K562 (cell line): ENCODE measurements around the gene SH3GL3.

Experiments used
- ARNT ChIP-seq, 2 experiments: fragments of 450-650 bp; IDR thresholded peaks; 2 replicates each; pipeline ENCODE4 v1.6.1; 2016; ENCODE audit warnings: mild to moderate bottlenecking in 1 of 2
- BCOR ChIP-seq: fragments of 450-650 bp; IDR thresholded peaks from 2 replicates; pipeline ENCODE4 v1.6.1; 2016
- CEBPB ChIP-seq: fragments of 450-650 bp; IDR thresholded peaks from 2 replicates; pipeline ENCODE4 v1.6.1; 2016; ENCODE audit warnings: missing genetic modification characterization, missing compliant biosample characterization
- IRF2 ChIP-seq: sonication (generic); formaldehyde crosslinking; IDR thresholded peaks from 2 replicates; pipeline ENCODE4 v1.8.1; 2022; ENCODE audit warnings: mild to moderate bottlenecking, missing genetic modification reagents
- KLF10 ChIP-seq: fragments of 250-450 bp; sonication (Bioruptor Pico); IDR thresholded peaks from 2 replicates; pipeline ENCODE4 v1.6.1; 2021; ENCODE audit warnings: matching md5 sums
- SP2 ChIP-seq: IDR thresholded peaks from 2 replicates; pipeline ENCODE4 v1.6.1; 2011; ENCODE audit warnings: mild to moderate bottlenecking, low read depth, low read length, moderate library complexity; ENCODE audit not compliant: poor library complexity, severe bottlenecking; ENCODE audit errors: extremely low read depth
- SREBF1 ChIP-seq: fragments of 150-350 bp; IDR thresholded peaks from 2 replicates; pipeline ENCODE4 v1.6.1; 2014; ENCODE audit warnings: antibody characterized with exemption, low read depth, low read length, borderline replicate concordance
- TOE1 ChIP-seq, 2 experiments: fragments of 450-650 bp in 1 of 2; sonication (generic) in 1 of 2; formaldehyde crosslinking in 1 of 2; IDR thresholded peaks; 2 replicates each; pipeline versions ENCODE4 v1.7.1 to v1.8.0; 2016 to 2022; ENCODE audit warnings: borderline replicate concordance in 2 of 2, mild to moderate bottlenecking in 2 of 2, antibody characterized with exemption in 1 of 2, inconsistent platforms in 1 of 2, low read depth in 1 of 2, missing genetic modification reagents in 1 of 2, moderate library complexity in 1 of 2
- ZNF274 ChIP-seq: IDR thresholded peaks from 2 replicates; pipeline ENCODE4 v1.6.1; 2011; ENCODE audit warnings: low read depth, mild to moderate bottlenecking, low read length, moderate library complexity, borderline replicate concordance
- TF ChIP-seq, protein P1 (sequence below), 2 experiments: fragments of 450-650 bp; conservative IDR thresholded peaks; 2 replicates each; pipeline ENCODE4 v1.6.1; 2017; ENCODE audit warnings: mild to moderate bottlenecking in 2 of 2, moderate library complexity in 2 of 2
- TF ChIP-seq, protein P2 (sequence below): sonication (generic); formaldehyde crosslinking; IDR thresholded peaks from 2 replicates; pipeline ENCODE4 v1.9.0; 2022; ENCODE audit warnings: mild to moderate bottlenecking, missing genetic modification reagents
- TF ChIP-seq, protein P3 (sequence below), 3 experiments: IDR thresholded peaks in 2 of 3; conservative IDR thresholded peaks in 1 of 3; 2 replicates each; pipeline ENCODE4 v1.5.1; 2011 to 2012; ENCODE audit warnings: low read length in 3 of 3, mild to moderate bottlenecking in 3 of 3, control low read depth in 2 of 3, improper control_type of control experiment in 1 of 3, inconsistent platforms in 1 of 3, low read depth in 1 of 3, mixed read lengths in 1 of 3, moderate library complexity in 1 of 3; ENCODE audit not compliant: insufficient read depth in 2 of 3

DNA sequence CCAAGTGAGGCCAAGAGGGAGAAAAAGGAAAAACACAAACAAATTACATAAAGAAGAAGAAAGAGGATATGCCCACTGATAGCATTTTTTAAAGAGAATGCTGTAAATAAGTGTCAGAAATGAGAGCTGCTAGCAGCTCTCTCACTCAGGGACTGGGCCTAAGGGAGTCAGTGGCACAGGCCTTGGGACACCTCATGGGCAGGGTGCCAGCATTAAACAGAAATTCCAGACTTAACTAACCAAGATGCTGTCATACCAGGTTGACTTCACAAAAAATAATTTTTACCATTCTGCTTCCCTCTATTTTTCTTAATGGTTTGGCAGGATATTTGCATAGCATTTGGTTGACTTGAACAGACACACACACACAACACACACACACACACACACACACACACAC, 114.5 kb downstream of the SH3GL3 start:
- TF ChIP-seq, protein P1, sequence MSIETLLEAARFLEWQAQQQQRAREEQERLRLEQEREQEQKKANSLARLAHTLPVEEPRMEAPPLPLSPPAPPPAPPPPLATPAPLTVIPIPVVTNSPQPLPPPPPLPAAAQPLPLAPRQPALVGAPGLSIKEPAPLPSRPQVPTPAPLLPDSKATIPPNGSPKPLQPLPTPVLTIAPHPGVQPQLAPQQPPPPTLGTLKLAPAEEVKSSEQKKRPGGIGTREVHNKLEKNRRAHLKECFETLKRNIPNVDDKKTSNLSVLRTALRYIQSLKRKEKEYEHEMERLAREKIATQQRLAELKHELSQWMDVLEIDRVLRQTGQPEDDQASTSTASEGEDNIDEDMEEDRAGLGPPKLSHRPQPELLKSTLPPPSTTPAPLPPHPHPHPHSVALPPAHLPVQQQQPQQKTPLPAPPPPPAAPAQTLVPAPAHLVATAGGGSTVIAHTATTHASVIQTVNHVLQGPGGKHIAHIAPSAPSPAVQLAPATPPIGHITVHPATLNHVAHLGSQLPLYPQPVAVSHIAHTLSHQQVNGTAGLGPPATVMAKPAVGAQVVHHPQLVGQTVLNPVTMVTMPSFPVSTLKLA (conservative IDR thresholded peaks at IDR 0.05): no peak
- TF ChIP-seq TOE1 (IDR thresholded peaks at IDR 0.05; ENCODE audit: borderline replicate concordance) (no peak), TOE1 (CRISPR knock-in tag; IDR thresholded peaks at IDR 0.05; ENCODE audit: borderline replicate concordance, low read depth) (no peak), ZNF274 (no peak), SREBF1 (no peak), CEBPB (tag) (no peak), ARNT (IDR thresholded peaks at IDR 0.05) (no peak), BCOR (no peak), KLF10 (CRISPR knock-in tag) (no peak), SP2 (no peak), IRF2 (CRISPR knock-in tag) (no peak)
- TF ChIP-seq, protein P2, sequence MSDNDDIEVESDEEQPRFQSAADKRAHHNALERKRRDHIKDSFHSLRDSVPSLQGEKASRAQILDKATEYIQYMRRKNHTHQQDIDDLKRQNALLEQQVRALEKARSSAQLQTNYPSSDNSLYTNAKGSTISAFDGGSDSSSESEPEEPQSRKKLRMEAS: no peak
- TF ChIP-seq, protein P3, sequence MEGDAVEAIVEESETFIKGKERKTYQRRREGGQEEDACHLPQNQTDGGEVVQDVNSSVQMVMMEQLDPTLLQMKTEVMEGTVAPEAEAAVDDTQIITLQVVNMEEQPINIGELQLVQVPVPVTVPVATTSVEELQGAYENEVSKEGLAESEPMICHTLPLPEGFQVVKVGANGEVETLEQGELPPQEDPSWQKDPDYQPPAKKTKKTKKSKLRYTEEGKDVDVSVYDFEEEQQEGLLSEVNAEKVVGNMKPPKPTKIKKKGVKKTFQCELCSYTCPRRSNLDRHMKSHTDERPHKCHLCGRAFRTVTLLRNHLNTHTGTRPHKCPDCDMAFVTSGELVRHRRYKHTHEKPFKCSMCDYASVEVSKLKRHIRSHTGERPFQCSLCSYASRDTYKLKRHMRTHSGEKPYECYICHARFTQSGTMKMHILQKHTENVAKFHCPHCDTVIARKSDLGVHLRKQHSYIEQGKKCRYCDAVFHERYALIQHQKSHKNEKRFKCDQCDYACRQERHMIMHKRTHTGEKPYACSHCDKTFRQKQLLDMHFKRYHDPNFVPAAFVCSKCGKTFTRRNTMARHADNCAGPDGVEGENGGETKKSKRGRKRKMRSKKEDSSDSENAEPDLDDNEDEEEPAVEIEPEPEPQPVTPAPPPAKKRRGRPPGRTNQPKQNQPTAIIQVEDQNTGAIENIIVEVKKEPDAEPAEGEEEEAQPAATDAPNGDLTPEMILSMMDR (IDR thresholded peaks at IDR 0.05 in 2 of 3, conservative IDR thresholded peaks at IDR 0.05 in 1 of 3; ENCODE audit: insufficient read depth in 2 of 3, low read depth in 1 of 3, low read length in 3 of 3): no peak
